DOHH2 (cell line): ENCODE results near the gene CCT8.

Source experiments
- CTCF ChIP-seq: fragments of 200-600 bp; sonication (generic); IDR thresholded peaks from one replicate; pipeline ENCODE4 v1.5.1; 2014; ENCODE audit warnings: antibody characterized with exemption, mild to moderate bottlenecking, low read depth, low read length; ENCODE audit not compliant: poor library complexity, severe bottlenecking
- EZH2phosphoT487 ChIP-seq: fragments of 200-600 bp; sonication (generic); IDR thresholded peaks from 2 replicates; pipeline ENCODE4 v1.6.1; 2017; ENCODE audit warnings: borderline replicate concordance, mild to moderate bottlenecking, antibody characterized with exemption, low read length, moderate library complexity, mixed read lengths

- TF ChIP-seq CTCF: no peak
- no peak for TF ChIP-seq EZH2phosphoT487
Measured at GRCh38 chr21:29074783-29075182, 1.3 kb upstream of the CCT8 start.
